LNCAP (cell line): ENCODE measurements around the gene EFEMP2.

ENCODE experiments used
- CTCF ChIP-seq: fragments of 450-650 bp; IDR thresholded peaks from 2 replicates; pipeline ENCODE4 v1.5.1; 2017; ENCODE audit warnings: mild to moderate bottlenecking

Gene EFEMP2

GRCh38 chr11:65821107-65821506 lies 51.5 kb downstream of the EFEMP2 start:
- TF ChIP-seq CTCF = no peak

- peak; percentile 98 for TF ChIP-seq CTCF
Observed at GRCh38 chr11:65817835-65818680, 54.5 kb downstream of the EFEMP2 start.

GRCh38 chr11:65817312-65817834 lies 55.2 kb downstream of the EFEMP2 start:
- TF ChIP-seq CTCF = no peak

- TF ChIP-seq CTCF = no peak
Observed at GRCh38 chr11:65816696-65817095, 55.9 kb downstream of the EFEMP2 start.
